NCI-H2196 treated with DMSO at 0.1 percent for 48 hours (cell line): ENCODE measurements around the gene CCDC88C.
A peak's percentile ranks its signal among the peaks of the same experiment; 100 is the strongest.

Experiments
- DNase-seq: peaks from one replicate; lab custom pipeline; 2025; ENCODE audit not compliant: unreplicated experiment; lab: John Stamatoyannopoulos, UW

Gene CCDC88C

GRCh38 chr14:91380610-91381371 is 36.8 kb downstream of the CCDC88C start:
- DNase-seq: no peak

GRCh38 chr14:91380123-91380522 is 37.5 kb downstream of the CCDC88C start:
- no peak for DNase-seq

- DNase-seq: no peak
Observed at GRCh38 chr14:91379579-91379932, 38.1 kb downstream of the CCDC88C start.

- no peak for DNase-seq
Observed at GRCh38 chr14:91378930-91379578, 38.6 kb downstream of the CCDC88C start.

- no peak for DNase-seq
Observed at GRCh38 chr14:91377700-91378652, 39.6 kb downstream of the CCDC88C start.

- no peak for DNase-seq
Observed at GRCh38 chr14:91376547-91377477, 40.8 kb downstream of the CCDC88C start.

GRCh38 chr14:91375720-91376452 is 41.7 kb downstream of the CCDC88C start:
- DNase-seq: no peak

GRCh38 chr14:91374879-91375702 is 42.5 kb downstream of the CCDC88C start:
- peak; percentile 51 for DNase-seq

GRCh38 chr14:91374287-91374878 is 43.2 kb downstream of the CCDC88C start:
- DNase-seq: no peak

GRCh38 chr14:91373591-91374254 is 43.9 kb downstream of the CCDC88C start:
- DNase-seq: no peak

GRCh38 chr14:91372671-91373495 is 44.7 kb downstream of the CCDC88C start:
- no peak for DNase-seq

GRCh38 chr14:91371990-91372375 is 45.6 kb downstream of the CCDC88C start:
- no peak for DNase-seq

- DNase-seq: no peak
Observed at GRCh38 chr14:91371011-91371989, 46.3 kb downstream of the CCDC88C start.

GRCh38 chr14:91369628-91370445 is 47.8 kb downstream of the CCDC88C start:
- no peak for DNase-seq

- no peak for DNase-seq
Observed at GRCh38 chr14:91368776-91369416, 48.7 kb downstream of the CCDC88C start.
